HG03520 (cell line): ENCODE measurements around the gene SLC5A10.
A peak's percentile ranks its signal among the peaks of the same experiment; 100 is the strongest.
"Not testable (repeated sequence)": the region's sequence is repeated elsewhere in the genome, so short reads cannot be mapped to it uniquely, and the experiment has no call there.

ENCODE experiments used
- ATAC-seq: cut with Tn5 transposase; IDR thresholded peaks from one replicate; pipeline ENCODE4 v1.9.1; 2021; ENCODE audit warnings: mild to moderate bottlenecking, moderate library complexity; ENCODE audit not compliant: unreplicated experiment

Gene SLC5A10

DNA sequence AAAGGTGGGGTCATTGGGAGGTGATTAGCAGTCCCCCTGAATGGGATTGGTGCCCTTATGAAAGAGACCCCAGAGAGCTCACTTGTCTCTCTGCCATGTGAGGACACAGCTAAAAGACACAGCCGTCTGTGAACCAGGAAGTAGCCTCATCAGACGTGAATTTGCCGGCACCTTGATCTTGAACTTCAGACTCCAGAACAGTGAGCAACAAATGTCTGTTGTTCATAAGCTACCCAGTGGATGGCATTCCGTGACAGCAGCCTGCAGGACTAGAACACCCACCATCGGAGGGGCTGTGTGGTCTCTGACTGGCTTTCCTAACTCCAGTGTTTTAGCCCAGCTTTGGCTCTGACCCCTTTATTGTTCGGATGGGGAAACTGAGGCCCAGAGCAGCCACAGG lies 85.6 kb downstream of the SLC5A10 start:
- not testable (repeated sequence) for ATAC-seq

DNA sequence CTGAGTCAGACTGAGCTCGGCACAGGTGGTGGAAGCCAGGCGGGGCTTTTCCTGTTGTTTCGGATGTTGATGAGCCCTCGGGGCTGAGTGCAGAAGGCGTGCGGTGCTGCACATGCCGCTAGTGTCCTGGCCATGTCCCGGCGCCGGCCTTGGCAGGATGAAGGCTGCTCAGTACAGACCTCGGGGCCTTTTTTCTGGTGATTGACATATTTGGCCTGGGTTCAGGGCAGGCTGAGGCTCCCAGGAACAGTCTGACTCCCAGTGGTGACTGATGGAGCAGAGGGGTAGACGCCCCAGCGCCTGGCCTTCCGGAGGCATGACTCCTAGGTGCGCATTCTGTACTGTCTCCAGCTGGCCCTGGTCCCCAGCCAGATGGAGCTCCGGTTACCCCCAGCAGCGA lies 86.0 kb downstream of the SLC5A10 start:
- not testable (repeated sequence) for ATAC-seq

DNA sequence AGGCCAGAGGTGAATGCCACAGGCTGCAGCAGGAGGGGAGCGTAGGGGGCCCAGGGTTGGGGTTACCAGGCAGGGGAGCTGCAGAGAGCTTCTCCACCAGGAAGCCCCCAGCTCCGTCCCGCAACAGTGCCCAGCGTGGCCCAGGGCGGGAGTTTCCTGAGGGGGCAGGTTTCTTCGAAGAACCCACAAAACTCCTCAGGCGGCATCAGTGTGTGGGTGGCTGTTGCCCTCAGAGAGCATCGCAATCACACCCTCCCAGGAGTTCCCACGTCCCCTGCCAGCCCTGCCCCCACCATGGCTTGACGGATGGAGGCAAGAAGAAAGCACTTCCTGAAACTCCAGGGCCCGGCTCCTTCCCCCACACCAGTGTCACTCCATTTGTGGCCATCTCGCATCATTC lies 86.8 kb downstream of the SLC5A10 start:
- not testable (repeated sequence) for ATAC-seq

DNA sequence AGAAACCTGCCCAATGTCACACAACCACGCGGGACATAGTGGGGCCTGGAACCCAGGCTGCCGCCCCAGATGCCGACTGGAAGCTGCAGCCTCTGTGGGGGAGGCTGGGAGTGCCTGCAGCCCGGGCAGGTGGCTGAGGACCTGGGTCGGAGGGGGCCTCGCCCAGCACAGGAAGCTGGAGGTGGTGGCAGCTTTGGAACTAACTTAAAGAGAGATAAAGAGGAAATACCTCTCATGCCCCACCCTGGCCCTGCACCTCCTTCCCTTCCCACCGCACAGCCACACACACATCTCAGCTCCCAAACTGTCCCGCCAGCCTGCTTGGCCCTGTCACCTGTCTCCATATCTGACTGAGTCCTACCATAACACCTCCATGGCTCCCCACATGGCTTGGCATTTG lies 88.4 kb downstream of the SLC5A10 start:
- ATAC-seq, result not testable (repeated sequence)

DNA sequence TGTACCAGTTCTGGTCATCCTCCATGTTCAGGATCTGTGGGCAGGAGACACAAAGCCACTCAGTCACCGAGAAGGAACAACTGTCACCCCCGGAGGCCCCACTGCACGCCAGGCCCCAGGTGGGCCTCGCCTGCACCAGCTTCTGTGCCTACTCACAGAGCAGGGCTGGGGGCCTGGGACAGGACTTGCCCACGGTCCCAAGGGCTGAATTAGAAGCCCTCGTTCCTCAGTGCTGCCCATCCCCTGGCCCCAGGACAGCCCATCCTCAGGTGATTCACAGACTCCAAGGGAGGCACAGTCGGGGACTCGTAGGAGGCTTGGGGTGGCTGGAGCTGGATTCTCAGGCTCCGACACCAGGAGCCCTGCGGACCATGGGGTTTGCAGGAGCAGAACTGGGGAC lies 89.9 kb downstream of the SLC5A10 start:
- not testable (repeated sequence) for ATAC-seq

DNA sequence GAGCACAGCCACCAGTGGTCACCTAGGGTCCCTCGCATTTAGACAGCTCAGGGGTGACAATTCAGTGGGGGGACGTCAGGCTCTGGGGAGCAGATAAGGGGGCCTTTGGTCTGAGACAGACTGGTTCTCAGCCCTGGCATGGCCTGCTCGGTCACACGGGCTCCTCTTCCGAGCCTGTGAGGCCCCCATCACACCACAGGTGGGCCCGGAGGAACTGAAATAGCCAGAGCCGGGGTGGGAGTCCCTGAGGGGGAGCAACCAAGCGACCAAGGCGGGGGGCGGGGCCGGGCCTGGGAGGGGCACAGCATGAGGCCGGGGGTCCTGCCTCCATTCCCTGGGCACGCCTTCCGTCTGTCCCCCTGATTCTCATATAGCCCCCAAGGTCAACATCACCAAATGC lies 90.4 kb downstream of the SLC5A10 start:
- ATAC-seq, result not testable (repeated sequence)

DNA sequence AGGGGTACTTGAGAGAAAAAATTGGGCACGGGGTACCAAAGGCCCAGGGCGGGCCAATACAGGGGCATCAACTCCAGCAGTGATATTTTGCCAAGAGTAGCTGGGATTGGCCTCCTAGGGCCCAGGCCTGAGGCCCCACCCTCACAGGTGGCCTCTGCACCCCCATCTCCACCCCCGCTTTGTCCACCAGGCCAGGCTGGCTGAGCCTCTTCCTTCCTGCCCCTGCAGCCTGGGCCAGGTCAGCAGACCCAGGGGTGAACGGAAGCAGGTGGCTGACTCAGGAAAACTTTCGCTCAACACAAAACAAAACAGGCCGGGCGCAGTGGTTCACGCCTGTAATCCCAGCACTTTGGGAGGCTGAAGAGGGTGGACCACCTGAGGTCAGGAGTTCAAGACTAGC lies 91.1 kb downstream of the SLC5A10 start:
- not testable (repeated sequence) for ATAC-seq

DNA sequence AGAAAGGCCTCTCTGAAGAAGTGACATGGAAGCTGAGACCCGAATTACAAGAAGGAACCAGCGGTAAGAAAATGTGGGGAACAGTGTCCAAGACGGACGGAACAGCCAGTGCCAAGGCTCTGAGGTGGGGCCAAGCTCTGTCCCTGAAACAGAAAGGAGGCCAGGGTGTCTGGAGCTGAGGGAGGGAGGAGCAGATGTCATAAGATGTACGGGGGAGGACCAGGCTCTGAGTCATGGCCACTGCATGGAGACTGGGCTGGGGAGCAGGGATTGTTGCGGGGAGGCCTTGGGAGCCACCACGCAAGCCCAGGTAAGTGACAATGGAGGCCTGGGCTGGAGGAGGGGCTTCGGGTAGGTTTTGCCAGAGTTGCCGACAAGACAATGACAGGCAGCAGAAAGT lies 92.7 kb downstream of the SLC5A10 start:
- not testable (repeated sequence) for ATAC-seq

DNA sequence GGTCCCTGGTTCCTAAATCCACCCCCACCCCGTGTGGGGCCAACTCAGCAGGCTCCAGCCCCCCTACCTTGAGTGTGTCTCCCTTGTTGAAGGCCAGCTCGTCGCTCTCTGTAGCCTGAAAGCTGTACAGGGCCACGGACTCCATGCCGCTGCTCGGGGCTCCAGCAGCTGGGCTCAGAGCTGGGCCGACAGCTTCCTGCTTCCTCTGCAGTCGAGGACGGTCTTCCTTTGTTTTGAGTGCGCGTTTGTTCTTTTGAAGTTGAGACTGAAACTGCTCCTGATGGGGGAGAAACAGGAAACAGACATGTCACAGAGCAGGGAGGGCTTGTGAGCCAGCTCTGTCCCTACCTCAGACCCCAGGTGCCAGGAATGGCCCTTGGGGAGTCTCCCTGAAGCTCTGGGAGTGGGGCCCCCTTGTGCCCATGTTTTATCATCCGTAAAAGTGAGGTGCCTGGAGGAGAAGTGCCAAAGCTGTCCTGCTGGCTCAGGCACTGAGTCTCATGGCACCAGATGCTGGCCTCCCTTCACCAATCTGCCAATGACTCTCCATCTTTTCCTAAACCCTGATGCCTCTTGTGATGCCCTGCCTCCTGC lies 94.9 kb downstream of the SLC5A10 start, which contains the start of gene GRAP:
Gene GRAP, minus strand, starts transcription at position 176 of the 594 bp plus-strand sequence. Its CDS starts 31 bp downstream, at position 145.
- ATAC-seq, result not testable (repeated sequence)

DNA sequence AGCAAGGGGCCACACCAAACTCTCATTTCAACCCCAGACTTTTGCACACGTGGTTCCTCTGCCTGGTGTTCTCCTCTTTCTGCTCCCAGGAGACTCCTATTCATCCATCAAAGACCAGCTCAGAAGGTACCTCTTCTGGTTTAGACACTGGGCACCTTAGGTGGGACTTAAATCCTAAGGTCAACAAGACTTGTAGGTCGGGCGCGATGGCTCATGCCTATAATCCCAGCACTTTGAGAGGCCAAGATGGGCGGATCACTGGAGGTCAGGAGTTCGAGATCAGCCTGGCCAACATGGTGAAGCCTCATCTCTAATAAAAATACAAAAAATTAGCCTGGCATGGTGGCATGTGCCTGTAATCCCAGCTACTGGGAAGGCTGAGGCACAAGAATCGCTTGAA lies 95.5 kb downstream of the SLC5A10 start:
- not testable (repeated sequence) for ATAC-seq

DNA sequence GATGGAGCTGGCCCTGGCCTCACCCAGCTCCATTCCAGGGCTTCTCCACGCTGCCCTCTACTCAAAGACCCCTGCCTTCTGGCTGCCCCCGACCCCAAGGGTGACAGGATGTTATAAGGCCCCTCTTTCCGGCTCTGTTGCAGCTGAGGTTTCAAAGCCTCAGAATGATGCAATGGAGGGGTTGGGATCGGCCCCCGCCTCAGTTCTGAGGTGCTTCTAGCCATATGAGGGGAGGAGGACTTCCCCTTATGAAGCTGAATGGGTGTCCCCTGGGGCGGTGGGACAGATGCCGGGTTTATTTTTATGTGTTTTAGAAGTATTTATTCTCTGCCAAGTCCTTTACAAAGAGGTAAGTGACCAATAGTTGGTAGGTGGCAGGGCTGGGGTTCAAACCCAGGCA lies 96.9 kb downstream of the SLC5A10 start:
- ATAC-seq, result not testable (repeated sequence)

DNA sequence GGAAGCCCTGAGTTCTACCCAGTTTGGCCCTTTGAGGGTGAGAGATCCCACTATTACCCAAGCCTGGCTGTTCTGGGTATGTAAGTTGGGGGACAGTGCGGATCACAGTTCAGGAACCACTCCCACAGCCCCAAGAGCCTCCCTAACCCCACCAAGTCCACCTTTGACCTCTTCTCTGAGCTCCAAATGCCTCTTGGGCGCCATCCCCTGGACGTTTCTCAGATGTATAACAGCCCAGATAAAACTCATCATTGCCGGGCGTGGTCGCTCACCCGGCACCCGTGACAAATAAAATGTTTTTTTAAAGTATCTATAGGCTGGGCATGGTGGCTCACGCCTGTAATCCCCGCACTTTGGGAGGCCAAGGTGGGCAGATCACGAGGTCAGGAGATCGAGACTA lies 103.5 kb downstream of the SLC5A10 start:
- not testable (repeated sequence) for ATAC-seq

DNA sequence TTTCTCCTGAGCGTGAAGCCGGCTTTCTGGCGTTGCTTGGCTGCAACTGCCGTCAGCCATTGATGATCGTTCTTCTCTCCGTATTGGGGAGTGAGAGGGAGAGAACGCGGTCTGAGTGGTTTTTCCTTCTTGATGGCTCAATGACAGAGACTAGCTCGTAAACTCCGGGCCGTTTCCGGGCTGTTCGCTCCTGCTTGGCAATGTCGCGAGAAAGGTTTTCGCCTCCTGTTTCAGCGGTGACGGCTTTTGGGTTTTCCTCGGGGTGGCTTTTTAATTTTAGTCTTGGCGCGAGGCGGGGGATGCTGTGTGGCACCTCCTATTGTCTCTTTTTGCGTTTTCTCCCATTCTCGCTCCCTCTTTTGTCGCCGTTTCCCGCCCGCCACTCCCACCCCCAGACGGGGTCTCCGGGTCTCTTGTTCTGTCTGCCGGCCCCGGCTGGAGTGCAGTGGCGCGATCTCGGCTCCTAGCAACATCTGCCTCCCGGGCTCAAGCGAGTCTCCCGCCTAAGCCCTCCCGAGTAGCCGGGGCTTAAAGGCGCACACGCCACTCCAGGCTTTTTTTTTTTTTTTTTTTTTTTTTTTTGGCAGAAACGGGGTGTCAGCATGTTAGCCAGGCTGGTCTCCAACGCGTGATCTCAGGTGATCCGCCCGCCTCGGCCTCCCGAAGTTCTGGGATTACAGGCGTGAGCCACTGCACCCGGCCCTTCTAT lies 110.2 kb downstream of the SLC5A10 start:
- peak; percentile 63 for ATAC-seq

DNA sequence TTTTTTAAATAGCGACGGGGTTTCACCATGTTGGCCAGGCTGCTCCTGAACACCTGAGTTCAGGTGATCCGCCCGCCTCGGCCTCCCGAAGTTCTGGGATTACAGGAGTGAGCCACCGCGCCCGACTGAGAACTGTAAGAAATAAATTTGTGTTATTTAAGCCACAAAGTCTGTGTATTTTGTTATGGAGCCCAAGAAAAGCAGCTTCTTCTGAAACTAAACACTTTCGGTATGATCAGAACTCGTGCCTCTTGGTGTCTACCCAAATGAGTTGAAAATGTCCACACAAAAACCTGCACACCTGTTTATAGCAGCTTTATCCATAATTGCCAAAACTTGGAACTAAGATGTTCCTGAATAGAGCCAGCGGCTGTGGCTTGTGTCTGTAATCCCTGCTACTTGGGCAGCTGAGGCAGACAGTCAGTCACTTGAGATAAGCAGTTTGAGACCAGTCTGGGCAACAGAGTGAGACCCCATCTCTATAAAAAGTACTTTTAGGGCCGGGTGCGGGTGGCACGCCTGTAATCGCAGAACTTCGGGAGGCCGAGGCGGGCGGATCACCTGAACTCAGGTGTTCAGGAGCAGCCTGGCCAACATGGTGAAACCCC lies 110.9 kb downstream of the SLC5A10 start:
- ATAC-seq, result peak; percentile 49

DNA sequence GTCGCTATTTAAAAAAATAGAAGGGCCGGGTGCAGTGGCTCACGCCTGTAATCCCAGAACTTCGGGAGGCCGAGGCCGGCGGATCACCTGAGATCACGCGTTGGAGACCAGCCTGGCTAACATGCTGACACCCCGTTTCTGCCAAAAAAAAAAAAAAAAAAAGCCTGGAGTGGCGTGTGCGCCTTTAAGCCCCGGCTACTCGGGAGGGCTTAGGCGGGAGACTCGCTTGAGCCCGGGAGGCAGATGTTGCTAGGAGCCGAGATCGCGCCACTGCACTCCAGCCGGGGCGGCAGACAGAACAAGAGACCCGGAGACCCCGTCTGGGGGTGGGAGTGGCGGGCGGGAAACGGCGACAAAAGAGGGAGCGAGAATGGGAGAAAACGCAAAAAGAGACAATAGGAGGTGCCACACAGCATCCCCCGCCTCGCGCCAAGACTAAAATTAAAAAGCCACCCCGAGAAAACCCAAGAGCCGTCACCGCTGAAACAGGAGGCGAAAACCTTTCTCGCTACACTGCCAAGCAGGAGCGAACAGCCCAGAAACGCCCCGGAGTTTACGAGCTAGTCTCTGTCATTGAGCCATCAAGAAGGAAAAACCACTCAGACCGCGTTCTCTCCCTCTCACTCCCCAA lies 111.5 kb downstream of the SLC5A10 start:
- not testable (repeated sequence) for ATAC-seq

DNA sequence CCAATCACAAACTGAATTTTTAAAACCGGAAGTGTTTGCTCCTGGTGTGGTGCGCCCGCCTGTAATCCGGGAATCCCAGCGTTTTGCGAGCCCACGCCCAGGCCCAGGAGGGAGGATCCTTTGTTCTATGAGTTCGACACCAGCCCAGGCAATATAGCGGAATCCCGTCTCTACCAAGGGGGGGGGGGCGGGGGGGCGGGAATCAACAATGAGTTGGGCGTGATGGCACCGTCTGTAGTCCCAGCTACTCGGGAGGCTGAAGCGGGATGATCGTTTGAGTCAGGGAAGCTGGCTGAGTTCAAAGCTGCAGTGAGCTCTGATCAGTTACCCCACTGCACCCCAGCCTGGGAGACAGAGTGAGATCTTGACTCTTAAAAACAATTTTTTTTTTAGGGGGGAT lies 112.4 kb downstream of the SLC5A10 start:
- ATAC-seq, result not testable (repeated sequence)

DNA sequence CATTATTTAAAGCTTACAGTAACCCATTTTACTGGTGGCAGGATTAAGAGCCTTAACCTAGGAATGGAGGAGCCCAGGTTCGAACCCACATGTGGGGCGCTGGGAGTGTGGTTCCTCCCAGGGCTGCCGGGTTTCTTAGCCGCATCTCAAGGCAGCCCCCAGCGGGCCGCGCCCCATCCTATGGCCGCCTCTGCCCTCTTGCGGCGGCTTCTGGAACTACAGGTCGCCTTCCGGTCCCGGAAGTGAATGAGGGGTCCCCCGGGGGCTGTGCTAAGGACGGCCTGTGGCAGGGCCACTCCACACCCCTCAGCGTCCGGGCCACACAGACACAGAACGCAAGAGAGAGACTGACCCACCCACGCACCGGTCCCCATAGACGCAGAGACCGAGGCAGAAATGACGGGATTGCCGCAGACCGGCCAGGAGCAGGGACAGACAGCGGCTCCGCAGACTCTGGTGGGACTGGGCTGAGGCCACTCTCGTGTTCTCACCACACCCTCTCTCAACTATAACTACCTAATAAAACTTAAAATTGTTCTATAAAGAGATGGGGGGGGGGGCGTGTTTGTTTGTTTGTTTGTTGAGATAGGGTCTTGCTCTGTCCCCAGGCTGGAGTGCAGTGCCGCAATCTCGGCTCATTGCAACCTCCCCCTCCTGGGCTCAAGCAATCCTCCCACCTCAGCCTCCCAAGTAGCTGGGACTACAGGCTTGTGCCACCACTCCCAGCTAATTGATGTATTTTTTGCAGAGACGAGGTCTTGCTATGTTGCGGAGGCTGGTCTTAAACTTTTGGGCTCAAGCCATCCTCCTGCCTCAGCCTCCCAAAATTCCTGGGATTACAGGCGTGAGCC lies 118.6 kb downstream of the SLC5A10 start:
- peak; percentile 75 for ATAC-seq
